Measurements from ENCODE around the gene TMTC1.

Gene TMTC1

GRCh38 chr12:29608581-29608980 lies 175.2 kb downstream of the TMTC1 start:
- Mint-ChIP-seq H3K4me1 (ENCODE audit: low read depth) (no peaks in the 10 kb centered on the region), H3K27ac (no peak overlapping the region), H3K9me3 (no peaks in the 10 kb centered on the region), H3K4me3 (no peak overlapping the region), H3K36me3 (ENCODE audit: low read depth) (no peaks in the 10 kb centered on the region), H3K27me3 (ENCODE audit: low read depth) (no peaks in the 10 kb centered on the region)
- DNase-seq (ENCODE audit: low spot score), result no peak

GRCh38 chr12:29599381-29599780 lies 184.4 kb downstream of the TMTC1 start:
- H3K9me3 Mint-ChIP-seq, result no peaks in the 10 kb centered on the region
- H3K4me1 Mint-ChIP-seq (ENCODE audit: low read depth), result no peaks in the 10 kb centered on the region
- no peak for DNase-seq (ENCODE audit: low spot score)
- no peak overlapping the region for H3K27ac Mint-ChIP-seq
- H3K36me3 Mint-ChIP-seq (ENCODE audit: low read depth), result no peaks in the 10 kb centered on the region
- H3K27me3 Mint-ChIP-seq (ENCODE audit: low read depth), result no peaks in the 10 kb centered on the region
- no peak overlapping the region for H3K4me3 Mint-ChIP-seq

- no peak for DNase-seq (ENCODE audit: low spot score)
- no peaks in the 10 kb centered on the region for H3K36me3 Mint-ChIP-seq (ENCODE audit: low read depth)
- no peak overlapping the region for H3K4me3 Mint-ChIP-seq
- H3K9me3 Mint-ChIP-seq, result no peaks in the 10 kb centered on the region
- H3K27me3 Mint-ChIP-seq (ENCODE audit: low read depth), result no peaks in the 10 kb centered on the region
- H3K4me1 Mint-ChIP-seq (ENCODE audit: low read depth), result no peaks in the 10 kb centered on the region
- H3K27ac Mint-ChIP-seq, result no peak overlapping the region
These were observed 188.5 kb downstream of the TMTC1 start for GRCh38 chr12:29595071-29595755.

GRCh38 chr12:29593001-29593400 lies 190.7 kb downstream of the TMTC1 start:
- no peak for DNase-seq (ENCODE audit: low spot score)
- Mint-ChIP-seq H3K36me3 (ENCODE audit: low read depth) (no peaks in the 10 kb centered on the region), H3K27ac (no peak overlapping the region), H3K4me3 (no peak overlapping the region), H3K4me1 (ENCODE audit: low read depth) (no peaks in the 10 kb centered on the region), H3K9me3 (no peaks in the 10 kb centered on the region), H3K27me3 (ENCODE audit: low read depth) (no peaks in the 10 kb centered on the region)

GRCh38 chr12:29591140-29592020 lies 192.4 kb downstream of the TMTC1 start:
- Mint-ChIP-seq H3K4me3 (no peak overlapping the region), H3K27me3 (ENCODE audit: low read depth) (no peaks in the 10 kb centered on the region), H3K36me3 (ENCODE audit: low read depth) (no peaks in the 10 kb centered on the region), H3K9me3 (no peaks in the 10 kb centered on the region), H3K27ac (no peak overlapping the region), H3K4me1 (ENCODE audit: low read depth) (no peaks in the 10 kb centered on the region)
- no peak for DNase-seq (ENCODE audit: low spot score)

- DNase-seq (ENCODE audit: low spot score), result no peak
- no peak overlapping the region for H3K27ac Mint-ChIP-seq
- H3K27me3 Mint-ChIP-seq (ENCODE audit: low read depth), result no peaks in the 10 kb centered on the region
- H3K4me3 Mint-ChIP-seq, result no peak overlapping the region
- H3K9me3 Mint-ChIP-seq, result no peaks in the 10 kb centered on the region
- no peaks in the 10 kb centered on the region for H3K36me3 Mint-ChIP-seq (ENCODE audit: low read depth)
- no peaks in the 10 kb centered on the region for H3K4me1 Mint-ChIP-seq (ENCODE audit: low read depth)
These were observed 193.9 kb downstream of the TMTC1 start for GRCh38 chr12:29589851-29590250.

- no peaks in the 10 kb centered on the region for H3K36me3 Mint-ChIP-seq (ENCODE audit: low read depth)
- no peak overlapping the region for H3K27ac Mint-ChIP-seq
- H3K27me3 Mint-ChIP-seq (ENCODE audit: low read depth), result no peaks in the 10 kb centered on the region
- DNase-seq (ENCODE audit: low spot score), result no peak
- H3K9me3 Mint-ChIP-seq, result no peaks in the 10 kb centered on the region
- no peaks in the 10 kb centered on the region for H3K4me1 Mint-ChIP-seq (ENCODE audit: low read depth)
- H3K4me3 Mint-ChIP-seq, result no peak overlapping the region
These were observed 194.4 kb downstream of the TMTC1 start for GRCh38 chr12:29589286-29589820.

- Mint-ChIP-seq H3K4me1 (ENCODE audit: low read depth) (no peaks in the 10 kb centered on the region), H3K9me3 (no peaks in the 10 kb centered on the region), H3K36me3 (ENCODE audit: low read depth) (no peaks in the 10 kb centered on the region), H3K27me3 (ENCODE audit: low read depth) (no peaks in the 10 kb centered on the region), H3K4me3 (no peak overlapping the region), H3K27ac (no peak overlapping the region)
- DNase-seq (ENCODE audit: low spot score), result no peak
These were observed 201.0 kb downstream of the TMTC1 start for GRCh38 chr12:29582677-29583272.

- Mint-ChIP-seq H3K4me1 (ENCODE audit: low read depth) (no peaks in the 10 kb centered on the region), H3K36me3 (ENCODE audit: low read depth) (no peaks in the 10 kb centered on the region), H3K27ac (no peak overlapping the region), H3K4me3 (no peak overlapping the region), H3K9me3 (no peaks in the 10 kb centered on the region), H3K27me3 (ENCODE audit: low read depth) (no peaks in the 10 kb centered on the region)
- no peak for DNase-seq (ENCODE audit: low spot score)
These were observed 201.6 kb downstream of the TMTC1 start for GRCh38 chr12:29582146-29582545.

GRCh38 chr12:29581631-29582030 lies 202.1 kb downstream of the TMTC1 start:
- DNase-seq (ENCODE audit: low spot score), result no peak
- no peaks in the 10 kb centered on the region for H3K27me3 Mint-ChIP-seq (ENCODE audit: low read depth)
- H3K9me3 Mint-ChIP-seq, result no peaks in the 10 kb centered on the region
- H3K27ac Mint-ChIP-seq, result no peak overlapping the region
- no peaks in the 10 kb centered on the region for H3K36me3 Mint-ChIP-seq (ENCODE audit: low read depth)
- no peak overlapping the region for H3K4me3 Mint-ChIP-seq
- H3K4me1 Mint-ChIP-seq (ENCODE audit: low read depth), result no peaks in the 10 kb centered on the region

- DNase-seq (ENCODE audit: low spot score), result no peak
- Mint-ChIP-seq H3K4me3 (no peak overlapping the region), H3K4me1 (ENCODE audit: low read depth) (no peaks in the 10 kb centered on the region), H3K27me3 (ENCODE audit: low read depth) (no peaks in the 10 kb centered on the region), H3K27ac (no peak overlapping the region), H3K36me3 (ENCODE audit: low read depth) (no peaks in the 10 kb centered on the region), H3K9me3 (no peaks in the 10 kb centered on the region)
These were observed 202.8 kb downstream of the TMTC1 start for GRCh38 chr12:29580971-29581370.

- Mint-ChIP-seq H3K27ac (no peak overlapping the region), H3K4me3 (no peak overlapping the region), H3K36me3 (ENCODE audit: low read depth) (no peaks in the 10 kb centered on the region), H3K27me3 (ENCODE audit: low read depth) (no peaks in the 10 kb centered on the region), H3K9me3 (no peaks in the 10 kb centered on the region), H3K4me1 (ENCODE audit: low read depth) (no peaks in the 10 kb centered on the region)
- DNase-seq (ENCODE audit: low spot score), result no peak
These were observed 205.0 kb downstream of the TMTC1 start for GRCh38 chr12:29578731-29579130.

GRCh38 chr12:29578070-29578469 lies 205.7 kb downstream of the TMTC1 start:
- H3K27me3 Mint-ChIP-seq (ENCODE audit: low read depth), result no peaks in the 10 kb centered on the region
- H3K4me3 Mint-ChIP-seq, result no peak overlapping the region
- no peak overlapping the region for H3K27ac Mint-ChIP-seq
- no peaks in the 10 kb centered on the region for H3K4me1 Mint-ChIP-seq (ENCODE audit: low read depth)
- DNase-seq (ENCODE audit: low spot score), result no peak
- H3K9me3 Mint-ChIP-seq, result no peaks in the 10 kb centered on the region
- H3K36me3 Mint-ChIP-seq (ENCODE audit: low read depth), result no peaks in the 10 kb centered on the region

- DNase-seq (ENCODE audit: low spot score), result no peak
- Mint-ChIP-seq H3K27ac (no peak overlapping the region), H3K27me3 (ENCODE audit: low read depth) (no peaks in the 10 kb centered on the region), H3K4me3 (no peak overlapping the region), H3K4me1 (ENCODE audit: low read depth) (no peaks in the 10 kb centered on the region), H3K36me3 (ENCODE audit: low read depth) (no peaks in the 10 kb centered on the region), H3K9me3 (no peaks in the 10 kb centered on the region)
These were observed 209.2 kb downstream of the TMTC1 start for GRCh38 chr12:29574500-29574899.

Data from T-helper 2 cell treated with Interferon-gamma antibody and Interleukin-4, amounts not matched to agents 5 μg/mL and 100 μg/mL, for 36 hours (primary cell).